GM21576 (cell line): ENCODE measurements around the gene UCK2.

Experiments used
- ATAC-seq: cut with Tn5 transposase; IDR thresholded peaks from one replicate; pipeline ENCODE4 v1.9.1; 2021; ENCODE audit warnings: mild to moderate bottlenecking, moderate library complexity; ENCODE audit not compliant: unreplicated experiment

The UCK2 gene

DNA sequence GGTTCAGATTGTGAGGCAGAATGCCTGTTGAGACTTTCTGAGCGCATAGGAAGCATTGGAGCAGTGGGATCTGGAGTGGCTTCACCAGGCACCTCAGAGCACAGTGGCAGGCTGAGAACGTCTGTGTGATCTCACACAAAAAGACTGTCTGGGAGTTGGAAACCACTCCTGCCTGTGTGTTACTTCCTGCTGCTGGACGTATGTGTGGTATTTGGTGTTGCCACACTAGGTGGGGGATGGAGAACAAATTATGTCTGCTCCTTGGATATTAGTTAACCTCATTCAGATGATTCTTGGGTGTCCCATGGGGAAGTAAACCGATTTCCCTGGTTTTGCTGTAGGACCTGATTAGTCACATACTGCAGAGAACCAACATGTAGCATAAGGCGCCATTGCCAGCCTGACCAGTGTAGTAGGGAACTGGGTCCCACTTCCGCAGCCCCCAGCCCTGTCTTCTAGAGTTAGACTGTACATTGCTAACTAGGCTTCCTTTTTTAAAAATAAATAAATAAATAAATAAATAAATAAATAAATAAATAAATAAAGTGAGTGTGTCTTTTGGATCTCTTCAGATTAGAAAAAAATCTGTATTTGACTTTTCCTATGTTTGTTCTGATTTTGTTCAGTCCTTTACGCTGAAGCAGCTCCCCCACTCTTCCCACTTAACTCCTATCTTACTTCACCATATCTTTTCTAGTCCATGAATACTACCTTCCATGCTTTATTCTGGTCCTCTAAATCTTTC is 26.9 kb downstream of the UCK2 start:
- ATAC-seq: no peak

GRCh38 chr1:165855010-165855838 is 27.8 kb downstream of the UCK2 start:
- ATAC-seq: no peak

GRCh38 chr1:165856021-165856420 is 28.6 kb downstream of the UCK2 start:
- no peak for ATAC-seq

DNA sequence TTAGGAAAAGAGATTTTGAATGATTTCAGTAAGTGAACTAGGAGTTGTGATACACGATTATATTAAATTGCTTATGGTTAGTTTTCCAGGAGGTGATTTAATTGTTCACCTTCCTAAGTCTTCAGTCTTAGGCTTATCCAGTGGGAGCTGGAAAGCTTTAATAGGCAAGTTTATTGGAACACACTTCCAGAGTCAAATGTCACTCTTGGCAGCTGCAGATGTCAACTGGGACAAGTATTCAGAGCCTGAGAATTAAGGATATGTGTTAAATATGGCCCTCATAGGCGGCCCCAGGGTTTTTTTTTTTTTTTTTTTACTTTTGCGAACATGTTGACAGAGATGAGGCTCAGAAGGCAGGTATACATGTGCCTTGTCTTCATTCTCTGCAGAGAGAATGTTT is 29.2 kb downstream of the UCK2 start:
- ATAC-seq: no peak

- ATAC-seq: peak; percentile 67
These were observed 29.8 kb downstream of the UCK2 start for GRCh38 chr1:165857046-165857801.

- no peak for ATAC-seq
These were observed 31.0 kb downstream of the UCK2 start for GRCh38 chr1:165858364-165858823.

GRCh38 chr1:165858967-165859845 is 31.8 kb downstream of the UCK2 start:
- ATAC-seq: no peak

- no peak for ATAC-seq
These were observed 32.7 kb downstream of the UCK2 start for GRCh38 chr1:165860065-165860464.

GRCh38 chr1:165861911-165862310 is 34.5 kb downstream of the UCK2 start:
- no peak for ATAC-seq

GRCh38 chr1:165862448-165862847 is 35.0 kb downstream of the UCK2 start:
- peak; percentile 59 for ATAC-seq

GRCh38 chr1:165863346-165863745 is 35.9 kb downstream of the UCK2 start:
- no peak for ATAC-seq

DNA sequence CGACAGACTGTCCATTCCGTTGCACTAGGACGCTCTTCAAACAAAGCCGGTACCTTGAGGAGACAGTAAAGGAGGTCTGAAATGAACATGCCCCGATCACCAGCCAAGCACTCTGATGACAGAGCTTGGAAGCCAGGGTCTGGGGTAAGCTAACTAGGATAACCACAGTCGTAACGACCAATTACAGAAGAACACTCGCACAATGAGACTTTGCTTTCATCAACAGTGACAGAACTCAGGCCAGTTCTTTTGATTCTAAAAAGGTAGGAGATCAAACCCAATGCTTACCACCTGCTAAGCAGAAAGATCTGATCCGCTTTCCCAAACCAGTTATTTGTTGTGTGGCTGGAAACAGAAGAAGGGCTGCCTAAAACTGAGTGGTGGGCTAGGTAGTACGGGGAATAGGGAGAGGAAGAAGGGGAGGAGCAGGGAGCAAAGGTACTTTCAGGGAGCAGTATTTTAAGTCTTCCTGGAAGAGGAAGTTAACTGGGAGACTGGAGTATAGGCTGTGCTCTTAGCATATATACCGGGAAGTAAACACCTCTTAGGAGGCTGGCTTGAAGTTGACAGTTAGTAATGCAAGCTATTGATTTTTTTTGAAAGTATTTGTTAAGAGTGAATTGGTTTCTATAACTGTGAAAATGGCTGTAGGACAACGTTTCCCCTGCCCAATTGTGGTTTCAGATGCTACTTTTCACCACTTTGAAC is 38.4 kb downstream of the UCK2 start:
- ATAC-seq: no peak

DNA sequence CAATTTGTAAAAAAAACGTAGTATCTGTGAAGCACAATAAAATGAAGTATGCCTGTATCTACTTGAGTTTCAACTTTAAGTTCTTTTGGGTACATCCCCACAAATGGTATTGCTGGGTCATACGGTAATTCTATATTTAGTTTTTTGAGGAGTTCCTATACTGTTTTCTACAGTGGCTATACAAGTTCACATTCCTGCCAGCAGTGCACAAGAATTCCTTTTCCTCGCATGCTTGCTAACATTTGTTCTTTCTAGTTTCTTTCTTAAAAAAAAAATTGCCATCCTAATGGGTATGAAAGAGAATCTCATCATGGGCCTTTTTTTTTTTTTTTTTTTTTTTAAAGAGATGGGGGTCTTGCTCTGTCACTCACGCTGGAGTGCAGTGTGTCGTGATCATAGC is 41.9 kb downstream of the UCK2 start:
- no peak for ATAC-seq

- ATAC-seq: peak; percentile 83
These were observed 44.1 kb downstream of the UCK2 start for GRCh38 chr1:165871311-165872067.

GRCh38 chr1:165873481-165873880 is 46.1 kb downstream of the UCK2 start:
- ATAC-seq: no peak

DNA sequence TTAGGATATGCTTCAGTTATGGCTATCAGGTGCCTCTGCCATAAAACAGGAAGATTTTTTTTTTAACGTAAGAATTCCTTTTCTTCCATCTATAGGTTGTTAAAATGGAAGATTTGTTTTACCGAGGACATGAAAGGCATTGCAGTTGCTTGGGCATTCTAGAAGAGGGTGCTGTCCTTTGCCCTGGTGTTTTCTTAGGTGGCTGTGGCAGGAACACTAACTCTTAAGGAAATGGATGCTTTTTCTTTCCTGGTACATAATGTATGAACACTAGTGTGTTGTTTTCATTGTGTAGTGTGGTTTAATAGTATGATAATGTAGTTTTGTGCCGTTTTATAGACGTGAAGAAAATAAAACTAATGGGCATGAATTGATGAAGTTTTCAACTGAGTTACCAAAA is 47.2 kb downstream of the UCK2 start:
- ATAC-seq: no peak

DNA sequence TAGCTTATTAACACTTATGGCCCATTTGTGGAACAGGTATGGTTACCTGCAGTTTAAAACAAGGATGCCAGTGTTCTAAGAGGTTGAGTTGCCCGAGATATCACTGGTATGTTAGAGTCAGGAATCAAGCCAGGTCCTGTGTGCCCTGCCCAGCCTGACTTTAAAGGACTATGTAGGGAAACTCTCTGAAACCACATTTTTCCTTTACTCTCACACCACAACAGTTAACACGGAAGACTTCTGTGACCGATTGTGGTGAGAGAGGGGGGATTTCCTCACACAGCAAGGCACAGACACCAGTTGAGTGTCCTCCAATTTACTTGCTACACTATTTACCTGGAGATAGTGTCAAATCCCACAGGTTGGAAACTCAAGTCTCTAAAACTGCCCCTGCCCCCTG is 47.8 kb downstream of the UCK2 start:
- ATAC-seq: no peak

- no peak for ATAC-seq
These were observed 48.2 kb downstream of the UCK2 start for GRCh38 chr1:165875604-165876003.

DNA sequence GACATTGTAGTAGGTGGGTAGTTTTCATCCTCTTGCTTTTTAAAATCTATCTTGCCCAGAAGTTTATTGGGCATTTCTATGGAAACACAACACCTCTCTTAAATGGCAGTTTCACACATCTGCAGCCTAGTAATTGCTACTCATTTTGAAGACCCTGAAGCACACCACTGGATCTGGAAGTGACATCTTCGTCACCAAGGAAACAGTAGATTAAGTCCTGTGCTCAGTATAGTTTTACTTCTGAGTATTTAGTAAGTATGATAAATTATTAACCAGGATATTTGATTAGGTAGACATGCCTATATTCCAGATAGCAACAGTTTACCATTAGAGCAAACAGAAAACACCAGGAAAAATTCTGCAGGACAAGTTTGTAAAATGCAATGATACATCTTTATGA is 48.7 kb downstream of the UCK2 start:
- ATAC-seq: no peak
